ENCODE results near the gene LHFPL3.
A peak's percentile ranks its signal among the peaks of the same experiment; 100 is the strongest.

The LHFPL3 gene

DNA sequence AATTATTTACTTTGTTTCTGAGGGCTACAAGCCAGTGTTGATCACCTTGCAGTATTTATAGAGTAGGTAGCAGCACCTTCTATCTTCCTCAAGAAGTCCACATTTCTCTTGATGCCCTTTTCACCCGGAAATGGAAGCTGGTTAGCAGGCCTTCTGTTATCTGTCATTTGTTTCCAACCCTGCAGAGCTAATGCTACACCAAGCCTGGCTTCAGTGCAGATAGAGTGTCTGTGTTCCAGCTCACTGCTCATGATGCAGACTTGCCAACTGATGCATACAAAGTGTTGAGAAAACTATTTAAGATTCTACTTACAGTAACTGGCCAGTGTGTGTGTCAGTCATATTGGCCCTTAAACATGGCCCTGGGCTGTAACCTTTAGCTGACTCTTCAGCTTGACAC is 301.0 kb downstream of the LHFPL3 start:
- TF ChIP-seq, protein P1, sequence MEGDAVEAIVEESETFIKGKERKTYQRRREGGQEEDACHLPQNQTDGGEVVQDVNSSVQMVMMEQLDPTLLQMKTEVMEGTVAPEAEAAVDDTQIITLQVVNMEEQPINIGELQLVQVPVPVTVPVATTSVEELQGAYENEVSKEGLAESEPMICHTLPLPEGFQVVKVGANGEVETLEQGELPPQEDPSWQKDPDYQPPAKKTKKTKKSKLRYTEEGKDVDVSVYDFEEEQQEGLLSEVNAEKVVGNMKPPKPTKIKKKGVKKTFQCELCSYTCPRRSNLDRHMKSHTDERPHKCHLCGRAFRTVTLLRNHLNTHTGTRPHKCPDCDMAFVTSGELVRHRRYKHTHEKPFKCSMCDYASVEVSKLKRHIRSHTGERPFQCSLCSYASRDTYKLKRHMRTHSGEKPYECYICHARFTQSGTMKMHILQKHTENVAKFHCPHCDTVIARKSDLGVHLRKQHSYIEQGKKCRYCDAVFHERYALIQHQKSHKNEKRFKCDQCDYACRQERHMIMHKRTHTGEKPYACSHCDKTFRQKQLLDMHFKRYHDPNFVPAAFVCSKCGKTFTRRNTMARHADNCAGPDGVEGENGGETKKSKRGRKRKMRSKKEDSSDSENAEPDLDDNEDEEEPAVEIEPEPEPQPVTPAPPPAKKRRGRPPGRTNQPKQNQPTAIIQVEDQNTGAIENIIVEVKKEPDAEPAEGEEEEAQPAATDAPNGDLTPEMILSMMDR (IDR thresholded peaks at IDR 0.05): no peak
- Mint-ChIP-seq H3K9me3 (no peaks in the 10 kb centered on the region), H3K36me3 (ENCODE audit: low read depth) (no peaks in the 10 kb centered on the region), H3K27me3 (ENCODE audit: low read depth, poor library complexity) (peaks cover 22% of the 10 kb centered on the region), H3K27ac (no peak overlapping the region), H3K4me3 (no peak overlapping the region), H3K4me1 (no peaks in the 10 kb centered on the region)
- DNase-seq: no peak

DNA sequence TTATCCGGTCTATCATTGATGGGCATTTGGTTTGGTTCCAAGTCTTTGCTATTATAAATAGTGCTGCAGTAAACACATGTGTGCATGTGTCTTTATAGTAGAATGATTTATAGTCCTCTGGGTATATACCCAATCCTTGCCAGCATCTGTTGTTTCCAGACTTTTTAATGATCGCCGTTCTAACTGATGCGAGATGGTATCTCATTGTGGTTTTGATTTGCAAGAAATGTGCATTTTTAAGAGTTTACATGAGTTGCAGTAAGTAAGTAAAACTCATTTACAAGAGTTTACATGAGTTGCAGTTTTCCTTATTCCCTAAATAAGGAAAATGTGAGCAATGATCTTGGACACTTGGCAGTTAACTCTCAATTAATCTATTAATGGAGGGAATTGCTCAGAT is 312.1 kb downstream of the LHFPL3 start:
- Mint-ChIP-seq H3K36me3 (ENCODE audit: low read depth) (no peaks in the 10 kb centered on the region), H3K9me3 (peaks cover 3% of the 10 kb centered on the region), H3K4me3 (no peak overlapping the region), H3K4me1 (peaks cover 4% of the 10 kb centered on the region), H3K27me3 (ENCODE audit: low read depth, poor library complexity) (peaks cover 30% of the 10 kb centered on the region), H3K27ac (no peak overlapping the region)
- TF ChIP-seq, protein P1 (IDR thresholded peaks at IDR 0.05): no peak
- DNase-seq: no peak

DNA sequence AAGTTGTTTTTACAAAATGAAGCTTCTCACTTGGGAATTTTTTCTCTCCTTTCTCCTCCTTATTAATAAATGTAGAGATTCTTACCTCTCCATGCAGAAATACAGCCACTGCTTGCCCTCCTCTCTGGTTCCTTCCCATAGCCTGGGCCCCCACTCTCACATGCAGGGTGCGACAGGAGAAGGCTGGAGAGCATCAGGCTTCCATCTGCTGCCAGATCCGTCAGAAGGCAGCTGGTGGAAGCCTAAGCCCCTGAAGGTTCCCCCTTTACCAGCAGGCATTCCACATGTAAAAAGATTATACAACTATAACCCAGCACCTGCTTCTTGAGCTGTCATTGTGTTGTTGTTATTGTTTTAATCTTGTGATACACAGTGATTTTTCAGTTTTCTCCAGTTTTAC is 314.2 kb downstream of the LHFPL3 start:
- TF ChIP-seq, protein P1 (IDR thresholded peaks at IDR 0.05): no peak
- Mint-ChIP-seq H3K4me3 (no peak overlapping the region), H3K36me3 (ENCODE audit: low read depth) (no peaks in the 10 kb centered on the region), H3K9me3 (no peaks in the 10 kb centered on the region), H3K27ac (no peak overlapping the region), H3K4me1 (peaks cover 4% of the 10 kb centered on the region), H3K27me3 (ENCODE audit: low read depth, poor library complexity) (peaks cover 21% of the 10 kb centered on the region)
- no peak for DNase-seq

DNA sequence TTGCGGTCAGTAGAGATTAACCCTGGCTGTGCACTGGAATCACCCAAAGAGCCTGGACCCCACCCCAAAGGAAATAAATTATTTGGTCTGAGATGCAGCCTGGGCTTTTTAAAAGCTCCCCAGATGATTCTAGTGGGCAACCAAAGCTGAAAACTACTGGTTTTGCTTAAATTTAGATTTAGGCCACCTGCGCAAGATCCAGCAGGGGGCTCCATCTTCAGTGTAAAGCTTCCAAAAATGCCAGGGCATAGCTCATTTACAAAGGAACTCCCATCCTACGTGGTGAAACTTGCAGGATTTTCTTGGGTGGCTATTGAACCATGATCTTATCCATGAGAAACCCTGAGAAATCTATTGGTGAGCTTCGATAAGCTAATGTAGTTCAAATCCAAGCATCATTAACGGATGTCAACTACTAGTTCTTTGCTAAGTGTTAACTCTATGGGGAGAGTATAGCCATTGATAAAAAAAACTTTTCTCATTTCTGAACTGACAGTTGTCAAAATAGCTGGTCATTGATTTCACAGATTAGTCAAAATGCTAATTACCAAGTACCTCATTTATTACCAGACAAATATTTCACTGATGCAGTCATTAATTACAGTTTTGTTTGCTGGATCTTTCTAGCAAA is 315.3 kb downstream of the LHFPL3 start:
- Mint-ChIP-seq H3K27me3 (ENCODE audit: low read depth, poor library complexity) (peaks cover 18% of the 10 kb centered on the region), H3K4me3 (no peak overlapping the region), H3K27ac (no peak overlapping the region), H3K36me3 (ENCODE audit: low read depth) (no peaks in the 10 kb centered on the region), H3K4me1 (peaks cover 4% of the 10 kb centered on the region), H3K9me3 (no peaks in the 10 kb centered on the region)
- TF ChIP-seq, protein P1 (IDR thresholded peaks at IDR 0.05): peak; percentile 57
- peak; percentile 30 for DNase-seq

DNA sequence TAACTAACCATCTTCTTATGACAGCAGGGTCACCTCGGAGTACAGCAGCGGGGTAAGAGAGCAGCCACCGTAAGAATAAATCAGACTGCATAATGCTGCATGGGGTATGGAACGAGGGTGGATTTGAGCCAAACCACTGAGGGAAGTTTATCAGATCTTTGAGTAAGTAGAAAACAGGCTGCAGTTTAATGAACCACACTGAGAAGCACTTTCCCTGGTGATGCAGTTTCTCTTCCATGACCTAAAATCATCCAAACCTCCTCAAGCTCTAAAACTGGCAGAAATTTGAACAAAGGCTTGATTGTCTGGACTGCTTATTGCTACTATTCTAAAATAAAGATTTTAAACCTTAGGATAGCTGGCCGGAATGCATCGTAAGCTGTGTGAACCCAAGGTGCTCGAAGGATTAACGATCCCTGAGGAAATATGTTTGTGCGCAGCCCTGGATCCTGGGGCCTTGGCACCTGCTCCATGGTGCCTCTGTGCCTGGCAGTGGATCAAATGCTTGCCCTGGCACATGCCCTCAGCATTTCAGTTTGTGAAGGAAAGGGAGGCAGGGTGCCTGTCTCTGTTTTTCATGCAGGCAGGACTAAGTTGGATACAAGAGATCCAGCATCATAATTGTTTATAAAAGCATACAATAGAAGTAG is 322.7 kb downstream of the LHFPL3 start:
- no peak overlapping the region for H3K27ac Mint-ChIP-seq
- TF ChIP-seq, protein P1 (IDR thresholded peaks at IDR 0.05): no peak
- H3K4me1 Mint-ChIP-seq: no peaks in the 10 kb centered on the region
- no peaks in the 10 kb centered on the region for H3K9me3 Mint-ChIP-seq
- H3K27me3 Mint-ChIP-seq (ENCODE audit: low read depth, poor library complexity): peaks cover 3% of the 10 kb centered on the region
- no peak for DNase-seq
- H3K4me3 Mint-ChIP-seq: no peak overlapping the region
- no peaks in the 10 kb centered on the region for H3K36me3 Mint-ChIP-seq (ENCODE audit: low read depth)

DNA sequence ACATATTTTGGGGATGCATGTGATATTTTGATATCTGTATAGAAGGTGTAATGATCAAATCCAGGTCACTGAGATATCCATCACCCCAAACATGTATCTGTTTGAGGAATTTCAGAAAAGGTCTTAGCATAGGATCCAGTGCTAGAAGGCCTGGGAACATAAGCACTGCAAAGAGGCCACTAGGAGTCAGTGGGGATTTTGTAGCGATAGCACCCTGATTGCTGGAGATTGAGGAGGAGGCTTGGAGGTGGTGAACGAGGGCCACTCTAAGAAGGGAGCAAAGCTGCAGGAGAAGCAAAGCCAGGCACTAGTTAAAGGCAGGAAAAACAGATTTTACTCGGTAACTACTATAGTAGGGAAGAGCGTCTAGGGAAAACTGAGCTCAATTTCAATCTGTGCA is 324.0 kb downstream of the LHFPL3 start:
- no peak for DNase-seq
- H3K36me3 Mint-ChIP-seq (ENCODE audit: low read depth): no peaks in the 10 kb centered on the region
- H3K27me3 Mint-ChIP-seq (ENCODE audit: low read depth, poor library complexity): peaks cover 3% of the 10 kb centered on the region
- no peak overlapping the region for H3K4me3 Mint-ChIP-seq
- H3K9me3 Mint-ChIP-seq: no peaks in the 10 kb centered on the region
- no peaks in the 10 kb centered on the region for H3K4me1 Mint-ChIP-seq
- peak overlapping the region; percentile 3 for H3K27ac Mint-ChIP-seq
- TF ChIP-seq, protein P1 (IDR thresholded peaks at IDR 0.05): no peak
